PFSK-1 (cell line): ENCODE measurements around the gene MMD.

Experiments used
- FOXP2 ChIP-seq: optimal IDR thresholded peaks from 2 replicates; pipeline ENCODE3; 2011; ENCODE audit warnings: borderline replicate concordance, control low read depth, inconsistent platforms; ENCODE audit not compliant: insufficient read depth; ENCODE audit errors: extremely low read length, extremely low read depth
- POLR2AphosphoS5 ChIP-seq: IDR thresholded peaks from 2 replicates; pipeline ENCODE4 v1.6.1; 2012; ENCODE audit warnings: low read depth, mild to moderate bottlenecking, control low read depth, low read length, moderate library complexity
- TAF1 ChIP-seq: IDR thresholded peaks from 2 replicates; pipeline ENCODE4 v1.6.1; 2012; ENCODE audit warnings: low read length, control low read depth, borderline replicate concordance; ENCODE audit not compliant: insufficient read depth
- TF ChIP-seq, protein P1 (sequence below), 2 experiments: IDR thresholded peaks; 2 replicates each; pipeline versions ENCODE4 v1.6.1 to v1.8.0; 2011 to 2012; ENCODE audit warnings: low read depth in 2 of 2, low read length in 2 of 2, control low read depth in 1 of 2, inconsistent platforms in 1 of 2, mild to moderate bottlenecking in 1 of 2, moderate library complexity in 1 of 2; ENCODE audit not compliant: insufficient read depth in 1 of 2

DNA sequence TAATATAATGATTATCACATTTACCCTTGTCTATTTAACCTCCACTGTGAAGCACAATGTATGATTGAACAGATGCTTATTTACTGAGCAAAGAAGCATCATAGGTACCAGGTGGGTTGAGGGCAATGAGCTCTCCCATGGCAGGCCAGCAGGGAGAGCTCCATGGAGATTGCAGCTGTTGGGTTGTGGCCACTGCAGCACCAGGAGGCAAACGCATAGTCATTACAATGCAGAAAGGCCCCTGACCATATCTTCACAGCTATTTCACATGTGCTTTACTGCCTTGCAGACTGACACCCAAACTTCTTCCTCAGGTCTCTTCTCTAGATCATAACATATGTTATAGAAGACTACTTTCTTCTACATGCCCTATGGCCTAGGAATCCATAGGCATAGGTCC is 75.0 kb downstream of the MMD start:
- TF ChIP-seq TAF1 (no peak), POLR2AphosphoS5 (no peak), FOXP2 (no peak)
- TF ChIP-seq, protein P1, sequence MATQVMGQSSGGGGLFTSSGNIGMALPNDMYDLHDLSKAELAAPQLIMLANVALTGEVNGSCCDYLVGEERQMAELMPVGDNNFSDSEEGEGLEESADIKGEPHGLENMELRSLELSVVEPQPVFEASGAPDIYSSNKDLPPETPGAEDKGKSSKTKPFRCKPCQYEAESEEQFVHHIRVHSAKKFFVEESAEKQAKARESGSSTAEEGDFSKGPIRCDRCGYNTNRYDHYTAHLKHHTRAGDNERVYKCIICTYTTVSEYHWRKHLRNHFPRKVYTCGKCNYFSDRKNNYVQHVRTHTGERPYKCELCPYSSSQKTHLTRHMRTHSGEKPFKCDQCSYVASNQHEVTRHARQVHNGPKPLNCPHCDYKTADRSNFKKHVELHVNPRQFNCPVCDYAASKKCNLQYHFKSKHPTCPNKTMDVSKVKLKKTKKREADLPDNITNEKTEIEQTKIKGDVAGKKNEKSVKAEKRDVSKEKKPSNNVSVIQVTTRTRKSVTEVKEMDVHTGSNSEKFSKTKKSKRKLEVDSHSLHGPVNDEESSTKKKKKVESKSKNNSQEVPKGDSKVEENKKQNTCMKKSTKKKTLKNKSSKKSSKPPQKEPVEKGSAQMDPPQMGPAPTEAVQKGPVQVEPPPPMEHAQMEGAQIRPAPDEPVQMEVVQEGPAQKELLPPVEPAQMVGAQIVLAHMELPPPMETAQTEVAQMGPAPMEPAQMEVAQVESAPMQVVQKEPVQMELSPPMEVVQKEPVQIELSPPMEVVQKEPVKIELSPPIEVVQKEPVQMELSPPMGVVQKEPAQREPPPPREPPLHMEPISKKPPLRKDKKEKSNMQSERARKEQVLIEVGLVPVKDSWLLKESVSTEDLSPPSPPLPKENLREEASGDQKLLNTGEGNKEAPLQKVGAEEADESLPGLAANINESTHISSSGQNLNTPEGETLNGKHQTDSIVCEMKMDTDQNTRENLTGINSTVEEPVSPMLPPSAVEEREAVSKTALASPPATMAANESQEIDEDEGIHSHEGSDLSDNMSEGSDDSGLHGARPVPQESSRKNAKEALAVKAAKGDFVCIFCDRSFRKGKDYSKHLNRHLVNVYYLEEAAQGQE (IDR thresholded peaks at IDR 0.05; ENCODE audit: insufficient read depth in 1 of 2, low read depth in 2 of 2, low read length in 2 of 2) = no peak
